Kidney epithelial cell (primary cell): Measurements from ENCODE around the gene APMAP. TPM values are rescaled to one million over a fixed set of nuclear protein-coding genes. Genes with fewer than 3 reads are reported as not detected.
A peak's percentile ranks its signal among the peaks of the same experiment; 100 is the strongest.

Experiments used
- DNase-seq: peaks from one replicate; pipeline ENCODE4 v3.0.0-alpha.2; 2010; ENCODE audit warnings: low read depth
- H3K27me3 ChIP-seq: 2 replicates; pipeline ENCODE4 v1.6.0; 2011; ENCODE audit warnings: low read length; ENCODE audit not compliant: control insufficient read depth, insufficient read depth
- H3K36me3 ChIP-seq: 2 replicates; pipeline ENCODE4 v1.5.1; 2011; ENCODE audit warnings: low read length; ENCODE audit not compliant: control insufficient read depth, insufficient read depth
- H3K4me3 ChIP-seq: 2 replicates; pipeline ENCODE4 v1.5.1; 2011; ENCODE audit warnings: low read depth, mild to moderate bottlenecking, control low read depth, low read length
- CTCF ChIP-seq: IDR thresholded peaks from 2 replicates; pipeline ENCODE4 v1.5.1; 2011; ENCODE audit warnings: mild to moderate bottlenecking, moderate library complexity, low read length, control low read depth, inconsistent platforms; ENCODE audit not compliant: insufficient read depth, poor library complexity, severe bottlenecking
- total RNA-seq: library from RNA; depleted of rRNA; stranded (reverse); fragments of >200 nt; gene quantifications from 2 replicates; pipeline ENCODE4 v1.2.3, GENCODE V29; 2015

Gene APMAP
- total RNA-seq = 92.9 and 98.8 TPM in 2 replicates

GRCh38 chr20:24992487-24993205 lies at the start of gene APMAP:
TSS of gene APMAP (minus strand) at chr20:24992751. CDS start at chr20:24992688, 63 bp downstream.
- Histone ChIP-seq H3K27me3 (peaks cover 2% of the 10 kb centered on the region), H3K36me3 (no peaks in the 10 kb centered on the region), H3K4me3 (peak within 1 kb of the TSS; percentile 98)
- TF ChIP-seq CTCF = no peak
- peak; percentile 48 for DNase-seq

GRCh38 chr20:25041813-25042530 lies 49.4 kb upstream of the APMAP start:
- no peak overlapping the region for H3K4me3 ChIP-seq
- no peak for TF ChIP-seq CTCF
- H3K27me3 ChIP-seq = no peaks in the 10 kb centered on the region
- DNase-seq = no peak
- H3K36me3 ChIP-seq = no peaks in the 10 kb centered on the region

- no peaks in the 10 kb centered on the region for H3K36me3 ChIP-seq
- no peak for DNase-seq
- H3K27me3 ChIP-seq = no peaks in the 10 kb centered on the region
- H3K4me3 ChIP-seq = no peak overlapping the region
- TF ChIP-seq CTCF = no peak
These were observed 47.9 kb upstream of the APMAP start for GRCh38 chr20:25040438-25040831.

- TF ChIP-seq CTCF = no peak
- Histone ChIP-seq H3K36me3 (no peaks in the 10 kb centered on the region), H3K4me3 (no peak overlapping the region), H3K27me3 (no peaks in the 10 kb centered on the region)
- no peak for DNase-seq
These were observed 47.3 kb upstream of the APMAP start for GRCh38 chr20:25039697-25040437.

GRCh38 chr20:25038591-25039015 lies 46.1 kb upstream of the APMAP start:
- no peak for DNase-seq
- no peak overlapping the region for H3K4me3 ChIP-seq
- no peak for TF ChIP-seq CTCF
- no peaks in the 10 kb centered on the region for H3K27me3 ChIP-seq
- H3K36me3 ChIP-seq = no peaks in the 10 kb centered on the region
